ENCODE measurements around the gene PTPRE.

PTPRE gene

GRCh38 chr10:127949831-127950230 lies 42.9 kb downstream of the PTPRE start:
- no peak for DNase-seq

GRCh38 chr10:127951861-127952574 lies 45.1 kb downstream of the PTPRE start:
- no peak for DNase-seq

DNA sequence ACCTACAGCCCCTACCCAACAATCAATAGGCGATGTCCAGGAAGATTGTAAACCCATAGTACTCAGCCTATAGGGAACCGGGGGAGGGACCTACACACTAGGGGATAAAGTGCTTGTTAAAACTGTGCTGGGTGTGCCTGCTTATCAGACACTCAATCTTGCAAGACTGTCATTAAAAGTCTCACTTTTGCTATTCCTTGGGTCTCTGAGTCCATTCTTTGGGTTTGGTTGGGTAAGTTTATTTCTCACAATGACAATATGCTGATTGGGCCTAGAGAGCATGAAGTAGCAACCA lies 45.6 kb downstream of the PTPRE start:
- DNase-seq: no peak

GRCh38 chr10:127952918-127953317 lies 46.0 kb downstream of the PTPRE start:
- no peak for DNase-seq

GRCh38 chr10:127953876-127954275 lies 47.0 kb downstream of the PTPRE start:
- no peak for DNase-seq

GRCh38 chr10:127959428-127959827 lies 52.5 kb downstream of the PTPRE start:
- no peak for DNase-seq

DNA sequence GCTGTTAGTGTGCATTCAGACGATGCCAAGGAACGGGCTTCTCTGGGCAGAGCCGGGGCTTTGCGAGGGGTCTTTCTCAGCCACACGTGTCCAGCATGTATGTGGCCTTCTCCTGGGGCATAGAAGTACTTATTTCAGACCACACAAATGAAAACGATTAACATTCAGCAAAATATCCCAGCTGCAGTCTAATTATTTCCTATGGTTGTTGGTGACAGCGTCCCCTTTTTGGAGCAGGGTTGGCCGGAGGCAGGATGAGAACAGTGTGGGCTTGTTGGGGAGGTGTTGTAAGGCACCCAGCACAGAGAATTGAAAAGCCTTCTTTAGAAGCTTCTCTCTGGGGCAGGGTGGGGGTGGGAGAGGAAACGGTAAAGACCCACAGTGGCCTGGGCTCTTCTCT lies 54.2 kb downstream of the PTPRE start:
- DNase-seq: peak in 5 of 56 donors; percentile 17 to 56 (median 27)

GRCh38 chr10:127962205-127962604 lies 55.3 kb downstream of the PTPRE start:
- no peak for DNase-seq

- DNase-seq: no peak
Observed at GRCh38 chr10:127963136-127963535, 56.2 kb downstream of the PTPRE start.

DNA sequence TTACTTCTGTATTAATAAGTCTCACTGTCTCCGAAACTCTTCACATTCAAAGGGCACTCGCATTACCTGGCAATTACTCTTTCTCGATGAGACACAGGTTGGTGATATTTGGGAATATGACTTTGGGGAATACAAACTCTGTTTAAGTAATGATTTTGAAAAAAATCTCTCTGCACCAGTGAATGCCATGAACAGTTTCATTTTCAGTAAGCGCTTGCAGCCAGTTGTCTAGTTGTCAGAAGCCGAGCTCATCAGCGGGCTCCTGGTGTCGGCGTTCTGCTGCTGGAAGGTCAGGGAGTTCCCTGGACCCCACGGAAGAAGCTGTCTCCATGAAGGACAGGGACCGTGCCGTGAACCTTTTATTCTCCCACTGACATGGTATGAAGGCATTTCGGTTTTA lies 57.7 kb downstream of the PTPRE start:
- peak in 5 of 56 donors; percentile 10 to 27 (median 22) for DNase-seq

DNA sequence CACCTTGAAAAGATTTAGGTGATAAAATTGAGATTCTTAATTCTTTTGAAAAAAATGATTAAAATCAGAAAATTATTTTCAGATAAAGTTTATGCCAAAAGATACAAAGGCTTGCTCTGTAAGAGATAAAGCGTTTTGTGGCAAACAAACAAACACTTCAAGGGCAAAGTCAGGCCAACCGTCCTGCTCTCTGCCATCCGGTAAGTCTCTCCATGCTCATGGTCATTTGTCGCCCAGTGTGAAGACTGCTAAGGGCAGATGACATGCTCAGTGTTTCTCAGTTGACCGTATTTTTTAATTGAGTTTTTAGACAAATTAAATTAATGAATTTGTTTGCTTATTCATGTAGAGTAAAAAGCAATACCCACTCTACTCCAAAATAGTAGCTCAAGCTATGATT lies 60.0 kb downstream of the PTPRE start:
- DNase-seq: no peak

DNA sequence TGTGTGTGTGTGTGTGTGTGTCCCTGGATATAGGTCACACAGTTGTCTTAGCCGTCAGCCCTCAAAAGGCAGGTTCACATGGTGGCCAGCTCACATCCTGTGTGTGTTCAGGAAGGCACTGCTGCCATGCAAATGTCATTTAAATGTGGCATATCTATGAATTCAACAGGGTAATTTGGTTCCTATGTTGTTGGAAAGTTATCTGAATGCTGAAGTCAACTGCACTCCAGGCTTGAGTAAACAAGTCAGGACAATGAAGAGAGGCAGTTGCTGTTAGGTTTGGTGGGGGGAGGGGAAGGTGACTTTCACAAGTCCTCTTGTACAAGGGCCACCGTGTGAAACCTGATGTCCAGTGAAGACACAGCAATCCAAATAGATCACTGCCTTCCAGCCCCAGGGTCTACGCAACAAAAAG lies 61.1 kb downstream of the PTPRE start:
- no peak for DNase-seq

- no peak for DNase-seq
Observed at GRCh38 chr10:127968659-127969058, 61.8 kb downstream of the PTPRE start.

- DNase-seq: no peak
Observed at GRCh38 chr10:127971101-127971946, 64.4 kb downstream of the PTPRE start.

DNA sequence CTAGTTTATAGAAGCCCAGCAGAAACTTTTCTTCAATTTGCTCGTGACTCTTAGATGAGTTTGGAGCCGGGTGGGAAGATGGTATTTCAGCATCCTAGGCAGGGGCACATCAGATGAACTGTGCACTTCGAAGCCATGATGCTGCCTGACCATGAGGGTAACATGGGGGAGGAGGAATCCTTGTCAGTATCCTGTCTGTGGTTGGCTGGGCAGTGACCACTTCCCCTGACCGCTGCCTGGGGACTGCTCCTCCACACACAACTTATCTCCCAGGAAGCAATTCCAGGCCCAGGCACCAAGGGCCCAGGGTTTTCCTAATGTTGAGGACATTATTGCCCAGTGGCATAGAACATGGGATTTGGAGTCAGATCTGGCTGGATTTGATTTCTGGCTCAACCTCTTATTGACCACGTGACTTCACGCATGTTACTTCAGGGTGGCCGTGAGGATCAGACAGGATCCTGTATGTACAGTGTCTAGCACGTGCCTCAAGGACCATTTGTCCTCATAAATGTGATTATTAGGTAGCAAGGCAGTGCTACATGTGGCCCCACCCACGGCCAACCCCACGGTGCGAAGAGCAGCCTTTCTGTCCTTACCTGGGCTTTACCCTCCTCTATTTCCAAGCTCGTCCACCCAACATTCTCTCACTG lies 65.2 kb downstream of the PTPRE start:
- no peak for DNase-seq

DNA sequence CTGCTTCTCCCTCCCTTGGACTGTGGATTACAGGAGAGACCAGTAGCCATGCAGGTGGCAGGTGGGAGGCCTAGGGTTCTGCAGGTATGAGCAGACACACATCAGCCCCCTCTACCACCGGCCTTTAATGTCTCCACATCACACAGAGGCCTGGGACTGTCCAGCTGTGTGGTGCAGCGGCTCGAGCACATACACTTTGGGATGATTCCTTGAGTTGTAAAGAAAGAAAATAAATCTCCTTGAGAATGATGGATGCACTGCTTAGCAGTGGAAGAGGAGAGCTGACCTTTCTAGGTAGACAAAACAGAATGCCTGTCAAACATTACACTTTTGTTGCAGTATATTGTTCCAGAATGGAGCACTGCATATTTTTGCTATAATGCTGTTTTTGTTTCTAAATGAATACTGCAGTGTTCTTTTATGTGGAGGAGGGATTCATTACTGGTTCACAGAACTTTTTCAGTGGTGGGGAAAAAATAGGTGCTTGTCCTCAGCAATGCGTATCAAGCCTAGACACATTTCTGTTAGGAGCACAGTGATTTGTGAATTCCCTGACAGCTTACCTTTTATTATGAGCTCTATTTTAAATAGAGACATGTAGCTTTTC lies 66.0 kb downstream of the PTPRE start:
- DNase-seq: peak in 1 of 56 donors; percentile 26

- peak in 14 of 56 donors; percentile 11 to 57 (median 38) for DNase-seq
Observed at GRCh38 chr10:127973791-127974311, 66.9 kb downstream of the PTPRE start.

GRCh38 chr10:127974911-127975310 lies 68.0 kb downstream of the PTPRE start:
- no peak for DNase-seq

DNA sequence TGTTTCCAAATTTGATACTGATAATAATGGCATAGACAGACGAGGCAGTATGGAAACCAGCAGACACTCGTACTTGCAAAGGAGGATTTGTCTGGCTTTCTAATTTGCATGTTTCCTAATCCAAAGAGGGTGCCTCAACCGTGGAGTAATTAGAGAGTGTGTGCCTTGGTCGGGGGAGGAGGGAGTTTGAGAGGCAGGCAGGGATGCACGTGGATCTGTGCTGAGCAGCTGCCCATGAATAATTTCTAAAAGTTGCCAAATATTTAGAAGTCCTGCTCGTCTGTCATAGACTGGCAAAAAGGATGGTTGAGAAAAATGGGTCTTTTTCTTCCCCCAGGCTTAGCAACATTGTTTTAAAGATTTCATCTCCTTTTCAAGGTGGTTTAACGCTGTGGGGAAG lies 69.4 kb downstream of the PTPRE start:
- peak in 5 of 56 donors; percentile 20 to 50 (median 32) for DNase-seq

DNA sequence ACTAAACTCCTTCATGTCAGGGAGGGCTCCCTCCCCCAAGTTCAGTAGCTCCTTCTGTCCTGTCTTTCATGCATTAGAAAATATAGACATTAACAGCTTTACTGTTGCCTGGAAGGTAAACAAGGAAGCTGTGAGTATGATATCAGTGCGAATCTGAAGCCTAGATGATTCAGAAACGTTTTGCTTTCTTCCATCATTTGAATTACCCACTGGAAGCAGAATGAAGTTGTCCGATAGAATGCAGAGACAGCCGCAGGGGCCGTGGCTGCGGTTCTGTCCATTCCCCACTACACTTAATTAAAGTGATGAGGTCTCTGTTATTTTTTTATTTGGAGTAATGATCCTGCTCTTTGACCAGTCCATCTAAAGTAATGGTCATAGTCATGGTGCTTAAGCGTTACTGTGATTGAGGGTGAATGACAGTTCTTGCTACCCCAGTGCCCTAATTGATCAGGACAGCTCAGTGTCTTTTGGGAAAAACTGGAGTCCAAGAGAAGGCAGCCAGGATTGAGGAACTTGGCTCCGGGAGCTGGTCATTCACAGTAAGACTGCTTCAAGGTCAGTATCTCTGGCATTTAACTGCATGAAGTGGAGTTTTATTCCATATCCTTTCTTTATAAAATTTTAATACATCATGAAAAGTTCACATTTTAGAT lies 69.9 kb downstream of the PTPRE start:
- no peak for DNase-seq

All from amygdala (tissue), 56 donors.